Cardiac ventricle fibroblast (primary cell): ENCODE results near the gene HMOX1. TPM values are rescaled to one million over a fixed set of nuclear protein-coding genes. Genes with fewer than 3 reads are reported as not detected.

Experiments
- total RNA-seq: library from RNA; depleted of rRNA; stranded (reverse); fragments of >200 nt; gene quantifications from 2 replicates; pipeline ENCODE4 v1.2.3, GENCODE V29; 2015

HMOX1 gene, protein sequence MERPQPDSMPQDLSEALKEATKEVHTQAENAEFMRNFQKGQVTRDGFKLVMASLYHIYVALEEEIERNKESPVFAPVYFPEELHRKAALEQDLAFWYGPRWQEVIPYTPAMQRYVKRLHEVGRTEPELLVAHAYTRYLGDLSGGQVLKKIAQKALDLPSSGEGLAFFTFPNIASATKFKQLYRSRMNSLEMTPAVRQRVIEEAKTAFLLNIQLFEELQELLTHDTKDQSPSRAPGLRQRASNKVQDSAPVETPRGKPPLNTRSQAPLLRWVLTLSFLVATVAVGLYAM
- 49.1 and 78.6 TPM in 2 replicates for total RNA-seq

DNA sequence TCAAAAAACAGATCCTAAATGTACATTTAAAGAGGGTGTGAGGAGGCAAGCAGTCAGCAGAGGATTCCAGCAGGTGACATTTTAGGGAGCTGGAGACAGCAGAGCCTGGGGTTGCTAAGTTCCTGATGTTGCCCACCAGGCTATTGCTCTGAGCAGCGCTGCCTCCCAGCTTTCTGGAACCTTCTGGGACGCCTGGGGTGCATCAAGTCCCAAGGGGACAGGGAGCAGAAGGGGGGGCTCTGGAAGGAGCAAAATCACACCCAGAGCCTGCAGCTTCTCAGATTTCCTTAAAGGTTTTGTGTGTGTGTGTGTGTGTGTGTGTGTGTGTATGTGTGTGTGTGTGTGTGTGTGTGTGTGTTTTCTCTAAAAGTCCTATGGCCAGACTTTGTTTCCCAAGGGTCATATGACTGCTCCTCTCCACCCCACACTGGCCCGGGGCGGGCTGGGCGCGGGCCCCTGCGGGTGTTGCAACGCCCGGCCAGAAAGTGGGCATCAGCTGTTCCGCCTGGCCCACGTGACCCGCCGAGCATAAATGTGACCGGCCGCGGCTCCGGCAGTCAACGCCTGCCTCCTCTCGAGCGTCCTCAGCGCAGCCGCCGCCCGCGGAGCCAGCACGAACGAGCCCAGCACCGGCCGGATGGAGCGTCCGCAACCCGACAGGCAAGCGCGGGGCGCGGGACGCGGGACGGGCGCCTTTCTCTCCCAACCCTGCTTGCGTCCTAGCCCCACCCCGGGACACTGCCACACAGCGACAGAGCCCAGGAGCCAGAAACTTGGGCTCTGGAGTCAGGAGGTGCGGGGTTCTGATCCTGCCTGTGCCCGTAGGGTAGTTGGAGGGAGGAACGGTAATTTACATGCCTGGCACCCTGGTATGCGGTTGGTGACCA, at the start of gene HMOX1:
Gene HMOX1 (plus strand): TSS at position 560 of the 887 bp plus-strand sequence. CDS start 78 bp downstream, at position 638.

GRCh38 chr22:35399678-35400500, 19.0 kb downstream of the HMOX1 start, which contains the start of gene MCM5:
Gene MCM5, plus strand, starts transcription at chr22:35400140. Its CDS starts 299 bp downstream, at chr22:35400439.

Other genes with a start within 250 kb of the HMOX1 start
- gene HMGXB4, start 123.6 kb upstream of the HMOX1 start, total RNA-seq = 15.0 and 17.1 TPM in 2 replicates
- 50.2 and 64.9 TPM in 2 replicates for gene TOM1, start 81.2 kb upstream of the HMOX1 start, total RNA-seq
- 7.6 and 15.0 TPM in 2 replicates for gene MCM5, start 19.0 kb downstream of the HMOX1 start, total RNA-seq
- not detected in 2 replicates for gene RASD2, start 159.7 kb downstream of the HMOX1 start, total RNA-seq
- gene MB, start 236.2 kb downstream of the HMOX1 start, total RNA-seq = not detected in 2 replicates